Suprapubic skin (tissue), 3 donors: ENCODE results near the gene FAM171A1.

Experiments
- CTCF ChIP-seq, 2 donors: fragments of 200-600 bp in 1 of 2; fragments of 450-650 bp in 1 of 2; sonication (generic) in 1 of 2; IDR thresholded peaks; one replicate each; pipeline ENCODE4 v1.5.1; 2016 to 2019; ENCODE audit warnings: antibody characterized with exemption in 2 of 2, mild to moderate bottlenecking in 1 of 2, moderate library complexity in 1 of 2
- POLR2A ChIP-seq, 2 donors: fragments of 450-650 bp; IDR thresholded peaks; one replicate each; pipeline ENCODE4 v1.6.1; 2017; ENCODE audit warnings: antibody characterized with exemption in 2 of 2, mild to moderate bottlenecking in 2 of 2, moderate library complexity in 2 of 2

GRCh38 chr10:15265056-15265455 is 106.0 kb downstream of the FAM171A1 start:
- TF ChIP-seq POLR2A (IDR thresholded peaks at IDR 0.05) (no peak), CTCF (IDR thresholded peaks at IDR 0.05) (no peak)
